A673 (cell line): ENCODE data around the gene CALML4.

ENCODE experiments used
- EZH2 ChIP-seq: fragments of 200-600 bp; sonication (generic); IDR thresholded peaks from 2 replicates; pipeline ENCODE4 v1.6.1; 2017; ENCODE audit warnings: borderline replicate concordance, low read depth, mild to moderate bottlenecking, mixed read lengths, antibody characterized with exemption, low read length; ENCODE audit not compliant: poor library complexity, severe bottlenecking
- TF ChIP-seq, protein P1 (sequence below): fragments of 300-800, 200-600 bp; sonication (generic); conservative IDR thresholded peaks from 2 replicates; pipeline ENCODE4 v1.5.1; 2017; ENCODE audit warnings: low read depth, mild to moderate bottlenecking, antibody characterized with exemption, low read length, moderate library complexity, mixed read lengths

DNA sequence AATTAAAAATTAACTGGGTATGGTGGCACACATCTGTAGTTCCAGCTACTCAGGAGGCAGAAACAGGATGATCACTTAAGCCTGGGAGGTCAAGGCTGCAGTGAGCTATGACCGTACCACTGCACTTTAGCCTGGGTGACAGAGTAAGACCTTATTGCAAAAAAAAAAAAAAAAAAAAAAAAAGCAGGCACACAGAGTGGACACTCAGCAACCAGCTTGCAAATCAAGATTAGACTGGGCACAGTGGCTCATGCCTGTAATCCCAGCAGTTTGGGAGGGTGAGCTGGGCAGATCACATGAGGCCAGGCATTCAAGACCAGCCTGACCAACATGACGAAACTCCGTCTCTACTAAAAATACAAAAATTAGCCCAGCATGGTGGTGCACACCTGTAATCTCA, 19.0 kb upstream of the CALML4 start:
- TF ChIP-seq, protein P1, sequence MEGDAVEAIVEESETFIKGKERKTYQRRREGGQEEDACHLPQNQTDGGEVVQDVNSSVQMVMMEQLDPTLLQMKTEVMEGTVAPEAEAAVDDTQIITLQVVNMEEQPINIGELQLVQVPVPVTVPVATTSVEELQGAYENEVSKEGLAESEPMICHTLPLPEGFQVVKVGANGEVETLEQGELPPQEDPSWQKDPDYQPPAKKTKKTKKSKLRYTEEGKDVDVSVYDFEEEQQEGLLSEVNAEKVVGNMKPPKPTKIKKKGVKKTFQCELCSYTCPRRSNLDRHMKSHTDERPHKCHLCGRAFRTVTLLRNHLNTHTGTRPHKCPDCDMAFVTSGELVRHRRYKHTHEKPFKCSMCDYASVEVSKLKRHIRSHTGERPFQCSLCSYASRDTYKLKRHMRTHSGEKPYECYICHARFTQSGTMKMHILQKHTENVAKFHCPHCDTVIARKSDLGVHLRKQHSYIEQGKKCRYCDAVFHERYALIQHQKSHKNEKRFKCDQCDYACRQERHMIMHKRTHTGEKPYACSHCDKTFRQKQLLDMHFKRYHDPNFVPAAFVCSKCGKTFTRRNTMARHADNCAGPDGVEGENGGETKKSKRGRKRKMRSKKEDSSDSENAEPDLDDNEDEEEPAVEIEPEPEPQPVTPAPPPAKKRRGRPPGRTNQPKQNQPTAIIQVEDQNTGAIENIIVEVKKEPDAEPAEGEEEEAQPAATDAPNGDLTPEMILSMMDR: no peak
- TF ChIP-seq EZH2: no peak
